MG63 (cell line): ENCODE results near the gene CRYGN. TPM values are rescaled to one million over a fixed set of nuclear protein-coding genes. Genes with fewer than 3 reads are reported as not detected.
A peak's percentile ranks its signal among the peaks of the same experiment; 100 is the strongest.

ENCODE experiments used
- DNase-seq: peaks from one replicate; pipeline ENCODE4 v3.0.0-alpha.2; 2020
- H3K27me3 ChIP-seq: fragments of 250-450 bp; sonication (Bioruptor Pico); 2 replicates; pipeline ENCODE4 v1.5.1; 2020; ENCODE audit warnings: mild to moderate bottlenecking, moderate library complexity
- H3K36me3 ChIP-seq: fragments of 250-450 bp; sonication (Bioruptor Pico); 2 replicates; pipeline ENCODE4 v1.5.1; 2020; ENCODE audit warnings: mild to moderate bottlenecking, moderate library complexity
- H3K4me3 ChIP-seq: fragments of 250-450 bp; sonication (Bioruptor Pico); 2 replicates; pipeline ENCODE4 v1.5.1; 2020; ENCODE audit warnings: mild to moderate bottlenecking, moderate library complexity
- H3K9me3 ChIP-seq: fragments of 250-450 bp; sonication (Bioruptor Pico); 2 replicates; pipeline ENCODE4 v1.5.1; 2020; ENCODE audit warnings: mild to moderate bottlenecking, moderate library complexity
- total RNA-seq: library from RNA; depleted of rRNA; stranded (reverse); fragments of >200 nt; shearing (Covaris generic); gene quantifications from 2 replicates; pipeline ENCODE4 v1.2.3, GENCODE V29; 2014; ENCODE audit warnings: low replicate concordance

The CRYGN gene
- total RNA-seq, 1 experiment from 2014 or later: not detected

- no peak overlapping the region for H3K4me3 ChIP-seq
- no peaks in the 10 kb centered on the region for H3K9me3 ChIP-seq
- DNase-seq: no peak
- H3K27me3 ChIP-seq: no peaks in the 10 kb centered on the region
- no peaks in the 10 kb centered on the region for H3K36me3 ChIP-seq
Observed at GRCh38 chr7:151433721-151434400, 6.1 kb downstream of the CRYGN start.

- H3K4me3 ChIP-seq: no peak overlapping the region
- no peaks in the 10 kb centered on the region for H3K27me3 ChIP-seq
- DNase-seq: no peak
- no peaks in the 10 kb centered on the region for H3K36me3 ChIP-seq
- H3K9me3 ChIP-seq: no peaks in the 10 kb centered on the region
Observed at GRCh38 chr7:151432658-151433521, 7.1 kb downstream of the CRYGN start.

GRCh38 chr7:151431768-151432311 lies 8.1 kb downstream of the CRYGN start:
- DNase-seq: no peak

GRCh38 chr7:151431281-151431767 lies 8.6 kb downstream of the CRYGN start:
- no peaks in the 10 kb centered on the region for H3K27me3 ChIP-seq
- no peaks in the 10 kb centered on the region for H3K9me3 ChIP-seq
- no peak overlapping the region for H3K4me3 ChIP-seq
- no peak for DNase-seq
- no peaks in the 10 kb centered on the region for H3K36me3 ChIP-seq

More at GRCh38 chr7:151431768-151432311, 8.1 kb downstream of the CRYGN start:
- Histone ChIP-seq H3K27me3 (no peaks in the 10 kb centered on the region), H3K4me3 (no peak overlapping the region), H3K9me3 (no peaks in the 10 kb centered on the region), H3K36me3 (no peaks in the 10 kb centered on the region)

- no peaks in the 10 kb centered on the region for H3K9me3 ChIP-seq
- H3K4me3 ChIP-seq: no peak overlapping the region
- no peaks in the 10 kb centered on the region for H3K27me3 ChIP-seq
- H3K36me3 ChIP-seq: no peaks in the 10 kb centered on the region
- DNase-seq: no peak
Observed at GRCh38 chr7:151430391-151431205, 9.3 kb downstream of the CRYGN start.

GRCh38 chr7:151429560-151430331 lies 10.2 kb downstream of the CRYGN start:
- peak; percentile 78 for DNase-seq
- Histone ChIP-seq H3K4me3 (no peak overlapping the region), H3K36me3 (no peaks in the 10 kb centered on the region), H3K9me3 (no peaks in the 10 kb centered on the region), H3K27me3 (no peaks in the 10 kb centered on the region)

GRCh38 chr7:151429237-151429559 lies 10.7 kb downstream of the CRYGN start:
- no peak for DNase-seq
- no peaks in the 10 kb centered on the region for H3K27me3 ChIP-seq

GRCh38 chr7:151428378-151429236 lies 11.3 kb downstream of the CRYGN start:
- DNase-seq: peak; percentile 67
- Histone ChIP-seq H3K36me3 (no peaks in the 10 kb centered on the region), H3K4me3 (no peak overlapping the region), H3K9me3 (no peaks in the 10 kb centered on the region), H3K27me3 (no peaks in the 10 kb centered on the region)

More at GRCh38 chr7:151429237-151429559, 10.7 kb downstream of the CRYGN start:
- no peak overlapping the region for H3K4me3 ChIP-seq
- H3K9me3 ChIP-seq: no peaks in the 10 kb centered on the region
- H3K36me3 ChIP-seq: no peaks in the 10 kb centered on the region

- no peaks in the 10 kb centered on the region for H3K36me3 ChIP-seq
- no peaks in the 10 kb centered on the region for H3K9me3 ChIP-seq
- H3K4me3 ChIP-seq: no peak overlapping the region
- no peak for DNase-seq
- no peaks in the 10 kb centered on the region for H3K27me3 ChIP-seq
Observed at GRCh38 chr7:151427705-151428377, 12.1 kb downstream of the CRYGN start.

- no peaks in the 10 kb centered on the region for H3K27me3 ChIP-seq
- no peak for DNase-seq
- H3K36me3 ChIP-seq: no peaks in the 10 kb centered on the region
- H3K4me3 ChIP-seq: no peak overlapping the region
- H3K9me3 ChIP-seq: peaks cover 3% of the 10 kb centered on the region; the same call in 1 of the 2 replicates
Observed at GRCh38 chr7:151426904-151427704, 12.8 kb downstream of the CRYGN start.

GRCh38 chr7:151426441-151426903 lies 13.5 kb downstream of the CRYGN start:
- no peaks in the 10 kb centered on the region for H3K27me3 ChIP-seq
- peak; percentile 89 for DNase-seq
- no peak overlapping the region for H3K4me3 ChIP-seq
- peaks cover 8% of the 10 kb centered on the region; the same call in 1 of the 2 replicates for H3K9me3 ChIP-seq
- H3K36me3 ChIP-seq: no peaks in the 10 kb centered on the region

GRCh38 chr7:151425670-151426440 lies 14.1 kb downstream of the CRYGN start:
- no peaks in the 10 kb centered on the region for H3K36me3 ChIP-seq
- H3K27me3 ChIP-seq: no peaks in the 10 kb centered on the region
- H3K9me3 ChIP-seq: peaks cover 8% of the 10 kb centered on the region; the same call in 1 of the 2 replicates
- DNase-seq: peak; percentile 64
- no peak overlapping the region for H3K4me3 ChIP-seq

GRCh38 chr7:151424799-151425198 lies 15.1 kb downstream of the CRYGN start:
- H3K9me3 ChIP-seq: peaks cover 8% of the 10 kb centered on the region; the same call in 1 of the 2 replicates
- no peak overlapping the region for H3K4me3 ChIP-seq
- H3K27me3 ChIP-seq: no peaks in the 10 kb centered on the region
- no peaks in the 10 kb centered on the region for H3K36me3 ChIP-seq
- DNase-seq: no peak
